A673 (cell line): Measurements from ENCODE around the gene ARMS2. TPM values are rescaled to one million over a fixed set of nuclear protein-coding genes. Genes with fewer than 3 reads are reported as not detected.

Experiments
- BruUV-seq: library from RNA; stranded (reverse); fragments of 400-500 nt; replicated peaks from 2 replicates; lab custom pipeline; 2021; lab: Mats Ljungman, UMichigan
- CTCF ChIA-PET: fragments of 300-600 bp; sonication (Branson Sonifier 250); formaldehyde crosslinking; loops from one replicate; lab custom pipeline; 2022; ENCODE audit warnings: antibody characterized with exemption; lab: Charles Lee
- POLR2A ChIA-PET: fragments of 300-600 bp; sonication (Branson Sonifier 250); formaldehyde crosslinking; loops from one replicate; lab custom pipeline; 2022; ENCODE audit warnings: antibody characterized with exemption; ENCODE audit not compliant: low non-redundant PET; lab: Charles Lee
- DNase-seq: peaks from one replicate; pipeline ENCODE4 v3.0.0-alpha.2; 2015; ENCODE audit warnings: low spot score
- H3K27ac ChIP-seq: fragments of 200-600 bp; sonication (generic); 2 replicates; pipeline ENCODE4 v1.5.1; 2016; ENCODE audit warnings: mixed run types, low read depth, mild to moderate bottlenecking, mixed read lengths, antibody characterized with exemption, low read length; ENCODE audit not compliant: poor library complexity, severe bottlenecking
- H3K27me3 ChIP-seq: fragments of 200-600 bp; sonication (generic); replicated peaks from 2 replicates; pipeline ENCODE4 v1.6.1; 2017; ENCODE audit warnings: mixed run types, low read depth, mild to moderate bottlenecking, mixed read lengths, antibody characterized with exemption, low read length; ENCODE audit not compliant: insufficient read depth, poor library complexity
- H3K36me3 ChIP-seq: fragments of 200-600 bp; sonication (generic); 2 replicates; pipeline ENCODE4 v1.6.1; 2016; ENCODE audit warnings: mixed run types, mild to moderate bottlenecking, mixed read lengths, antibody characterized with exemption, low read length; ENCODE audit not compliant: insufficient read depth, poor library complexity, severe bottlenecking
- H3K4me1 ChIP-seq: fragments of 200-600 bp; sonication (generic); 2 replicates; pipeline ENCODE4 v1.6.1; 2017; ENCODE audit warnings: mixed run types, mild to moderate bottlenecking, mixed read lengths, antibody characterized with exemption, low read length; ENCODE audit not compliant: insufficient read depth, poor library complexity, severe bottlenecking
- H3K4me3 ChIP-seq: fragments of 200-600 bp; sonication (generic); 2 replicates; pipeline ENCODE4 v1.5.1; 2016; ENCODE audit warnings: low read depth, mixed run types, mild to moderate bottlenecking, mixed read lengths, low read length; ENCODE audit not compliant: poor library complexity, severe bottlenecking
- H3K9me3 ChIP-seq: fragments of 200-600 bp; sonication (generic); 2 replicates; pipeline ENCODE4 v1.6.1; 2016; ENCODE audit warnings: mixed run types, low read depth, mild to moderate bottlenecking, mixed read lengths, antibody characterized with exemption, low read length; ENCODE audit not compliant: poor library complexity, severe bottlenecking
- CTCF ChIP-seq: fragments of 300-800, 200-600 bp; sonication (generic); conservative IDR thresholded peaks from 2 replicates; pipeline ENCODE4 v1.5.1; 2017; ENCODE audit warnings: low read depth, mild to moderate bottlenecking, antibody characterized with exemption, low read length, moderate library complexity, mixed read lengths
- EZH2 ChIP-seq: fragments of 200-600 bp; sonication (generic); IDR thresholded peaks from 2 replicates; pipeline ENCODE4 v1.6.1; 2017; ENCODE audit warnings: borderline replicate concordance, low read depth, mild to moderate bottlenecking, mixed read lengths, antibody characterized with exemption, low read length; ENCODE audit not compliant: poor library complexity, severe bottlenecking
- intact Hi-C: fragments of 100-400 bp; cut with micrococcal nuclease; formaldehyde crosslinking; loops from one replicate; pipeline ENCODE4 v1.10.0; 2022; ENCODE audit not compliant: unreplicated experiment
- total RNA-seq: library from RNA; stranded (reverse); gene quantifications from 2 replicates; pipeline ENCODE4 v1.2.3, GENCODE V29; 2021

The ARMS2 gene
- total RNA-seq, 1 experiment from 2014 or later = not detected

GRCh38 chr10:122486406-122487080, 32.1 kb downstream of the ARMS2 start:
- ChIA-PET POLR2A (no interaction called here), CTCF (no interaction called here)
- no peak overlapping the region for H3K27ac ChIP-seq
- H3K4me3 ChIP-seq = no peak overlapping the region
- no peaks in the 10 kb centered on the region for H3K27me3 ChIP-seq
- no peaks in the 10 kb centered on the region for H3K36me3 ChIP-seq
- intact Hi-C loops = no loop called here
- no peaks in the 10 kb centered on the region for H3K9me3 ChIP-seq
- H3K4me1 ChIP-seq = peaks cover 12% of the 10 kb centered on the region
- no TSS peak for BruUV-seq
- TF ChIP-seq CTCF = no peak
- TF ChIP-seq EZH2 = no peak
- DNase-seq = no peak

GRCh38 chr10:122487174-122487765, 32.8 kb downstream of the ARMS2 start:
- TF ChIP-seq CTCF = no peak
- no peak for TF ChIP-seq EZH2

GRCh38 chr10:122490268-122490667, 35.8 kb downstream of the ARMS2 start:
- H3K27ac ChIP-seq = no peak overlapping the region
- intact Hi-C loops = no loop called here
- TF ChIP-seq EZH2 (no peak), CTCF (no peak)
- no peaks in the 10 kb centered on the region for H3K9me3 ChIP-seq
- BruUV-seq = no TSS peak
- H3K36me3 ChIP-seq = no peaks in the 10 kb centered on the region
- no peak overlapping the region for H3K4me3 ChIP-seq
- ChIA-PET POLR2A (no interaction called here), CTCF (no interaction called here)
- DNase-seq = no peak
- no peaks in the 10 kb centered on the region for H3K27me3 ChIP-seq
- peaks cover 19% of the 10 kb centered on the region for H3K4me1 ChIP-seq

More at GRCh38 chr10:122487174-122487765, 32.8 kb downstream of the ARMS2 start:
- H3K4me1 ChIP-seq = peaks cover 12% of the 10 kb centered on the region
- intact Hi-C loops = no loop called here
- H3K27me3 ChIP-seq = no peaks in the 10 kb centered on the region
- BruUV-seq = no TSS peak
- no peaks in the 10 kb centered on the region for H3K36me3 ChIP-seq
- no peaks in the 10 kb centered on the region for H3K9me3 ChIP-seq
- DNase-seq = peak; percentile 37
- no peak overlapping the region for H3K27ac ChIP-seq
- ChIA-PET CTCF (no interaction called here), POLR2A (no interaction called here)
- H3K4me3 ChIP-seq = no peak overlapping the region
